GM21390 (cell line): ENCODE results near the gene FAM171A2.
"Not testable (repeated sequence)": the region's sequence is repeated elsewhere in the genome, so short reads cannot be mapped to it uniquely, and the experiment has no call there.

Experiments
- ATAC-seq: cut with Tn5 transposase; IDR thresholded peaks from one replicate; pipeline ENCODE4 v1.9.1; 2021; ENCODE audit not compliant: unreplicated experiment

The FAM171A2 gene

GRCh38 chr17:44347206-44348055 lies 16.2 kb downstream of the FAM171A2 start:
- ATAC-seq, result not testable (repeated sequence)

GRCh38 chr17:44346064-44346844 lies 17.4 kb downstream of the FAM171A2 start:
- no peak for ATAC-seq

GRCh38 chr17:44345454-44346026 lies 18.1 kb downstream of the FAM171A2 start:
- ATAC-seq, result peak; percentile 3

GRCh38 chr17:44344939-44345453 lies 18.7 kb downstream of the FAM171A2 start, which contains the start of gene GRN:
Gene GRN, plus strand, starts transcription at chr17:44345302. Its CDS starts 3,863 bp downstream, at chr17:44349165.
- peak; percentile 46 for ATAC-seq

- ATAC-seq, result no peak
Observed at GRCh38 chr17:44343510-44344209, 20.0 kb downstream of the FAM171A2 start.

GRCh38 chr17:44340553-44340952 lies 23.1 kb downstream of the FAM171A2 start:
- ATAC-seq, result not testable (repeated sequence)

- ATAC-seq, result no peak
Observed at GRCh38 chr17:44338702-44339101, 25.0 kb downstream of the FAM171A2 start.

- ATAC-seq, result no peak
Observed at GRCh38 chr17:44335968-44336367, 27.7 kb downstream of the FAM171A2 start.

GRCh38 chr17:44335564-44335963 lies 28.1 kb downstream of the FAM171A2 start:
- no peak for ATAC-seq

- no peak for ATAC-seq
Observed at GRCh38 chr17:44334727-44335126, 28.9 kb downstream of the FAM171A2 start.

- no peak for ATAC-seq
Observed at GRCh38 chr17:44334315-44334714, 29.3 kb downstream of the FAM171A2 start.

GRCh38 chr17:44333371-44333770 lies 30.3 kb downstream of the FAM171A2 start:
- ATAC-seq, result no peak

GRCh38 chr17:44331249-44331760 lies 32.3 kb downstream of the FAM171A2 start:
- ATAC-seq, result no peak

GRCh38 chr17:44330263-44330662 lies 33.4 kb downstream of the FAM171A2 start:
- ATAC-seq, result not testable (repeated sequence)

- not testable (repeated sequence) for ATAC-seq
Observed at GRCh38 chr17:44329516-44329915, 34.1 kb downstream of the FAM171A2 start.

GRCh38 chr17:44327715-44328449 lies 35.8 kb downstream of the FAM171A2 start:
- no peak for ATAC-seq

GRCh38 chr17:44326861-44327444 lies 36.7 kb downstream of the FAM171A2 start:
- ATAC-seq, result peak; percentile 51

- ATAC-seq, result peak; percentile 59
Observed at GRCh38 chr17:44324571-44325275, 38.9 kb downstream of the FAM171A2 start, which contains the start of gene SLC25A39. Gene SLC25A39, minus strand, starts transcription at chr17:44324823. Its CDS starts 1,261 bp downstream, at chr17:44323562.
